Gastroesophageal sphincter (tissue), 3 donors: ENCODE results near the gene KCNAB1.

Source experiments
- POLR2AphosphoS5 ChIP-seq: sonication (generic); formaldehyde crosslinking; IDR thresholded peaks from one replicate; pipeline ENCODE4 v1.6.1; 2017; ENCODE audit warnings: antibody characterized with exemption
- TF ChIP-seq, protein P1 (sequence below), 4 experiments: fragments of 200-600 bp in 2 of 4; fragments of 450-650 bp in 2 of 4; sonication (generic) in 1 of 4; IDR thresholded peaks; one replicate each; pipeline ENCODE4 v1.5.1; 2017 to 2019; ENCODE audit warnings: antibody characterized with exemption in 4 of 4, mild to moderate bottlenecking in 2 of 4, moderate library complexity in 2 of 4

GRCh38 chr3:156311930-156312329, 191.6 kb downstream of the KCNAB1 start:
- TF ChIP-seq, protein P1, sequence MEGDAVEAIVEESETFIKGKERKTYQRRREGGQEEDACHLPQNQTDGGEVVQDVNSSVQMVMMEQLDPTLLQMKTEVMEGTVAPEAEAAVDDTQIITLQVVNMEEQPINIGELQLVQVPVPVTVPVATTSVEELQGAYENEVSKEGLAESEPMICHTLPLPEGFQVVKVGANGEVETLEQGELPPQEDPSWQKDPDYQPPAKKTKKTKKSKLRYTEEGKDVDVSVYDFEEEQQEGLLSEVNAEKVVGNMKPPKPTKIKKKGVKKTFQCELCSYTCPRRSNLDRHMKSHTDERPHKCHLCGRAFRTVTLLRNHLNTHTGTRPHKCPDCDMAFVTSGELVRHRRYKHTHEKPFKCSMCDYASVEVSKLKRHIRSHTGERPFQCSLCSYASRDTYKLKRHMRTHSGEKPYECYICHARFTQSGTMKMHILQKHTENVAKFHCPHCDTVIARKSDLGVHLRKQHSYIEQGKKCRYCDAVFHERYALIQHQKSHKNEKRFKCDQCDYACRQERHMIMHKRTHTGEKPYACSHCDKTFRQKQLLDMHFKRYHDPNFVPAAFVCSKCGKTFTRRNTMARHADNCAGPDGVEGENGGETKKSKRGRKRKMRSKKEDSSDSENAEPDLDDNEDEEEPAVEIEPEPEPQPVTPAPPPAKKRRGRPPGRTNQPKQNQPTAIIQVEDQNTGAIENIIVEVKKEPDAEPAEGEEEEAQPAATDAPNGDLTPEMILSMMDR (IDR thresholded peaks at IDR 0.05), result no peak
- no peak for TF ChIP-seq POLR2AphosphoS5
